Epidermal melanocyte (primary cell): ENCODE data around the gene CCDC186.

ENCODE experiments used
- DNase-seq: peaks from one replicate; pipeline ENCODE4 v3.0.0; 2011; ENCODE audit warnings: low spot score; ENCODE audit not compliant: insufficient read length

Gene CCDC186

DNA sequence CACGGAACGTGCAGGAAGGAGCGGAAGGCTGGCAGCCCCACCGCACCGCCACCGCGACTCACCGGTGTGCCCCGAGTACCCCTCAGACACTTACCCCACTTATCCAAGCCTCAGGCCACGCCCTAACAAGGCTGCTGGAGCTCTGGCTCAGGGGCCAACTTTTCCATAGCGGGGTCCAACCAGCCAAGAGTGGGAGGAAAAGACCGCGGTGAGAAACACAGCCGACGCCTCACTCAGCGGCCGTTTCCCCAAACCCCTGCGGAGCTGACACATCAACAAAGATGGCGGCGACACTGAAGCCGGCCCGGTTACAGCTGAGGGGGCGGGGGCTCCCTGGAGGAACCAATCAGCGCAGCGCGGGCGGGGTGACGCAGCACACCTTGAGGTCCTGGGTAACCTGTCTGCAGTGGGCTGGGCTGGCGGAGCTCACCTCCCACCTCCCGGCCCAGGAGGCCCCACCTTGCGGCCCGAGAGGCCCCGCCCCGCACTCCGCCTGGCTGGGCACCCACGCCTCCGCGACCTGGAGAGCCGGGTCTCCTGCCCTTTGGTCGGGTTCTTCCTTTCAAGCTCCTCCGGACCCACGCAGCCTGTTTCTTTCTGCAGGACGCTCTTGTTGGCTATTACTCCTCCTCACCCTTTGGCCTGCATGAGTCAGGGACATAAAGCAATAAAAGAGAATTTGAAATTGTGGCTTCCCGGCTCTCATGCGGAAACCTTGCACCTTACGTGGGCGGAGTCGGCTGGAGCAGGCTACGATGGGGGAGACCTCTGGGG lies at the start of gene CCDC186:
Gene CCDC186 (minus strand): TSS at position 283 of the 774 bp plus-strand sequence. CDS start 10,935 bp downstream, outside the sequence.
- DNase-seq: peak; percentile 79

DNA sequence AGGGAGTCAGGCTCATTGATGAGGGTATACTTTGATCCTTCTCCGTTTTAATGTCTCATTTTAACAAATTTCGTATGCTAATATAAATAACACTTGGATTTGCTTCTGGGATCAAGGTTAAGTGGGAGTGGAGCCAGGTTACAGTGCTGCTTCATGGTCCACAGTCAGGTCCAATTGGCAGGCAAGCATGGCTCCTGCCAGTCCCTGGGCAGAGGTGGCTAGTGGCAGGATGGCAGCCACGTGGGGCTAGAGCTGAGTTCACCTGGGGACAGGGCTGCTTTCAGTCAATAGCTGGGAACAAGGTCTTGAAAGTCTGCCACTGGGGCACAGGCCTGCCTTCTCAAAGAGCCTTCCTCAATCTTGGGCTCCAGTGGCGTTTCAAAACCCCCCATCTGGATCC lies 49.1 kb upstream of the CCDC186 start:
- no peak for DNase-seq

DNA sequence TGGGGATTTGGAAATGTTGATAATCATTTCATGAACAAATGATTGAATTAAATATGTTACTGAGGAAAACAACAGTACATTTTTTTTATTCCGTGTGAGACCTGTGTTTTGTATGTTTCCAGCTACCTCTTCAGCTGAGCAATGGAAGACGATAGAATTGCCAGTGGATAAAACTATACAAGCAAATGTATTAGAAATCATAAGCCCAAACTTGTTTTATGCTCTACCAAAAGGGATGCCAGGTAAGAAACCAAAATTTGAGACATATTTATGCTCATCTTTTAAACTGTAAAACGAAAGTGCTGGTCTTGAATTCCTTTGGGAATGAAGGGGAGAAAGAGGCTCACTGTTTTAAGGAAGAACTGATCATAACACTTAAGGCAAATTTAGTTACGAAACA lies 47.2 kb upstream of the CCDC186 start:
- DNase-seq: no peak

DNA sequence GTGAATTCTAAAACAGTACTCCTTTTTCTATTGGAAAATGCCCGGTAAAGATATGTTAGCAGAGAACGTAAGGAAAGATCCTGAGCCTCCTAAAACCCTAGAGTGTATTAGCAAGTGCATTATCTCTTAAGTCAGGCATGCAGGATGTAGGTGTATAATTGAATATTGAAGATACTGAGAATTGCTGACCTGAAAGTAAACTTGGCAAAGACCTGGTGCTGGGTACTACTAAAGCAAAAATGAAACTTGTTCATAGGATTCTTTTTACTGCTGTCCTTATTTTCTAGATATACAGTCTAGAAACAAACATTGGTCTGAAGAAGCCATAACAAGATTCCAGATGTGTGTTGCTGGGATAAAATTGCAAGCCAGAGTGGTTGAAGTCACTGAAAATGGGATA lies 46.3 kb upstream of the CCDC186 start:
- DNase-seq: no peak

DNA sequence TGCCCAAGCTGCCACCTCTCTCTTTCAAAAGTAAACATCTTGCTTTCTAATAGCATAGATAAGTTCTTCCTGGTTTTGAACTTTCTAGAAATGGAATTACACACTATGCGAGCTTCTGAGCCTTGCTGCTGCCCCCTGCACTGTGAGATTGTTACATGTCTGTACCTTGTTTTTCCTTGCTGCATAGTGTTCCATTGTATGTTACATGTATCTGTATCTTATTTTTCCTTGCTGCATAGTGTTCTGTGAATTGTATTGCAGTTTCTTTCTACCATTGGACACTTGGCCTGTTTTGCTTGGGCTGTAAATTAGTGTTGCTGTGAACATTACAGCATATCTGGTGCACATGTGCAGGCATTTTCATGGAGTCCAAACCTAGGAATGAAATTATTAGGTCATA lies 41.0 kb upstream of the CCDC186 start:
- DNase-seq: no peak

DNA sequence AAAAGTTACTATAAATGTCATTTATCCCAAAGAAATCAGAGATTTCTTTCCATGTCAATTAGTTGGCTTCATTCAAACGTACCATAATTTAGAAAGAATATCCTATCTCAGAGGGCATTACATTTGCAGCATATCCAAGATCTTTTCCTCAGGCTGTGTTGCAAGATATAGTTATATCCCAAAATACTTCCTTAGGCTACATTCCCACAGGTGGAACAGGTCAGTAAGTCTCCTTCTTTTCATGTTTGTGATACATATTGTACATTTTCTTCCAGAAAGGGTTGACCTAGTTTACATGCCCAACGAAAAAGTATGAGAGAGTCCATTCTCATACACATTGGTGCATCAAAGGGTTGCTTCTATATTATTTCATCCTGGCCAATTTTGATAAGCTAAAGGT lies 38.1 kb upstream of the CCDC186 start:
- DNase-seq: no peak

DNA sequence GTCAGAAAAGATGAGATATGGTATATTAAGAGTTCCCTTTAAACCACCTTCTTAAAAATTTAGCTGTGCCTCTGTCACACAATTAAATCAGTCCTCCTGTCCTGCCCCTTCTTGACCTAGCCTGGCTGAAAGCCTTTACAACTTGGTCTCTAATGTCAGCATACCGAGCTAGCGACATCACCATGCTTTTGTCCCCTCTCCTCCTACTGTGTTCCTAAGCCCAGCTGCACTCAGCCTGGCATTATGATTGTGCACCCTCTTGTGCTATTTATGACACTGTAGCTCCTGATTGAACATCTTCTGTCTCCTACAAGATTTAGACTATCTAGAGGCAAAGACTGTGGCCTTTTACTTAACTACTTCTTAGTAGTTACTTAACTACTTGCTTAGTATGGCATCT lies 34.3 kb upstream of the CCDC186 start:
- DNase-seq: no peak

DNA sequence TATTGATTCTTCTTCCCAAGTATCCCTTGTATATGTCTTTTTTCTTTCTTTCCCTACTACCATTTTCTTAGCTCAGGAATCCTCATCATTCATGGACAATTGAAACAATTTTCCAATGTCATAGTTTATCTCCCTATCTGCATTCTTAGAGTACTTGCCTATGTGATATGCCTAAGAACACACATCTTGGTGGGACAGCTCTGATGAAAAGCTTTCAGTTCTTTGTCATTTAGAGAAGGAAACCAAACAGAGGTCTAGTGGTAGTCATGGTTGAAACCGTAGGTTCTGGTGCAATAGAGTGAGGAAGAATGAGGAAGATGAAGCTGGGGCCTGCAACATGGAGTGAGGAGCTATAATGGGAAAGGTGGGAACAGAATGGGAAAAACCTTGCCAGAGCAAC lies 33.3 kb upstream of the CCDC186 start:
- DNase-seq: no peak

DNA sequence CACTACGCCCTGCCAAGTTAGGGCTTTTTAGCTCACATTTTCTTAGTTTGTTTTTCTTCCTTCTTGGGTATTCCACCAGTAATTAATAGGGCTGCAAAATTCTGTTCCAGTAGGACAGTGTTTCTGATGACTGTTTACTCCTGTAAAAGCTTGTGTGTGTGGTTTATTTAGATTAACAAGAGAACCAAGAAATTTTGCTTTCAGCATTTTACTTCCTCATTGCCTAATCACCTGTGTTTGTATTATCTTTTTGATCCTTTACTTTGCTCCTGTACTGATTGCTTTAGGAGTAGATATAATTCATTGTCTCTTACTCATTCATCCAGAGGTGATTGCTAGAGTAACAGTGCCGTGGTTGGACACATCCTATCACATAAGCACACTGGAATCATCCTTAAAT lies 32.9 kb upstream of the CCDC186 start:
- DNase-seq: no peak

DNA sequence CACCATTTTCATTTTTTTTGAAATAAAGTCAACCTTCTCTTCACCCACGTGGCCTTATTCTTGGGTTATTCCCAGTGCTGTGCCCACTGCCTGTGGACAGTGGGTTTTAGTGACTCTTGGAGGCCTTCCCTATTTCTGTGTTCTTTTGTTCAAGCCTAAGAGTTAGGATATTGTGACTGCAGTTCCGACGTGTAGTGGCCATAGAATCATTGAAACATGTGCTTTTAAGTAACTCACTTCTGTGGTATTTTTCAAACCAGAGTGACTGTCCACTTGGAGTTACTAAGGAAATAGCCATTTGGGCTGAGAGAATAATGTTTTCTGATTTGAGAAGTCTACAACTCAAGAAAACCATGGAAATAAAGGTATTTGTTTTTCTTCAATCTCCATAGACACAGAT lies 28.8 kb upstream of the CCDC186 start:
- DNase-seq: no peak

DNA sequence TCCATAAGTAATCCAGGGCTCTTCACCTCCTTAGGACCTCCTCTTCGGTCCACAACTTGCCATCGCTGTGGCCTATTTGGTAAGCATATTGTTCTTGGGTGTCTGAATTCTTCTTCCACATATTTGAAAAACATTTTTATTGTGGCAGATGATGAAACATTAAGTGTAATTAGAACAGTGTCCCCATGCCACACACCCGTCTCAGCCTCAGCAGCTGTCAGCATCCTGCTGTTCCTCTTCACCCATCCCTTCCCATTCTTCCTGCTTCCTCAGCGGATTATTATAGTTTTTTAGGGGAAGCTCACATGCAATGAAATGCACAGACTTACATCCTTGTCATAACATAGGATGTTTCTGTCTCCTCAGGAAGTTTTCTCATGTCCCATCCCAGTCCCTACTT lies 25.2 kb upstream of the CCDC186 start:
- no peak for DNase-seq

DNA sequence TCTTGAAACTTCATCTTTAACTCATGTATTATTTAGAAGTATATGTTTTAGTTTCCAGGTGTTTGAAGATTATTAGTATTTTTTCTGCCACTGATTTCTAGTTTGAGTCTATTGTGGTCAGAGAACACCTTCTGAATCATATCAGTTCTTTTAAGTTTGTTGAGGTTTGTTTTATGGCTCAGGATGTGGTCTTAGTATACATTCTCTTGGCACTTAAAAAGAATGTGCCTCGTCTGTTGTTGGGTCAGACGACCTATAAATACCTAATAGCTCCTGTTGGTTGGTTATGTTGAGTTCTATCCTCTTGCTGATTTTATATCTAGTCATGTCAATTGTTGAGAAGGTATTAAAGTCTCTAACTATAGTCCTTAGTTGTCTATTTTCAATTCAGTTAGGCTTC lies 21.1 kb upstream of the CCDC186 start:
- DNase-seq: no peak

DNA sequence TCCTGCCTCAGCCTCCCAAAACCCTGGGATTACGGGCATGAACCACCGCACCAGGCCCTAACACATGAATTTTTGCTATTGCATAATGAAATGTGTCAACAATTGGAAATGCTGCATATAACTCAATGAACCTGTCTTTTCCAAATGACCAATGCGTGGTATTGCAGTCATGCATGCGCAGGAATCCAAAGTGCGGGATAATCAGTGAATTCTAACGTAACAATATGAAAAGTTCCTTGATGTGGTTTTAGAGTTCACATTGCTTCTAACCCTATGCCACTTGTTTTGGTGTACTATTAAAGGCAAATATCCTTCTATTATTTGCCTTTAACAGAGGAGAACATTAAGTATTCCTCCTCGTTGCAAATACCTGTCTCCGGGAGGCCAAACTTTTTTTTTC lies 15.7 kb upstream of the CCDC186 start:
- no peak for DNase-seq

DNA sequence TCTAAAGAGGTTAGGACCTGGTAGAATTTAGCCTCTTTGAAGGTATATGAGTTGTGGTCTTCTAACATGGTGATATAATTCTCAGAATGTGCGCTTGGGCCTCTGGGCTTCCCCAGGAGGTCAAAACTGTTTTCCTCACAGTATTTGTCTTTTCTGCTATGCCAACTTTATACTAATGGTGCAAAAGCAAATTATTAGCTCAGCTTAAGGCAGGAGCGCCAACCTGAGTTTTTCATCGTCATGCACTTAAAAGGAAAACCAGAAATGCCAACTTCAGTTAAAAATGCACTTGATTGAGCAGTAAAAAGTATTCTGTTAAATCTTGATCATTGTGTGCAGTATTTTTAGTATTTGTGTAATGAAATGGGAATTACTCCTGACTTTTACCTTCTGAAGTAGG lies 14.9 kb upstream of the CCDC186 start:
- DNase-seq: no peak

DNA sequence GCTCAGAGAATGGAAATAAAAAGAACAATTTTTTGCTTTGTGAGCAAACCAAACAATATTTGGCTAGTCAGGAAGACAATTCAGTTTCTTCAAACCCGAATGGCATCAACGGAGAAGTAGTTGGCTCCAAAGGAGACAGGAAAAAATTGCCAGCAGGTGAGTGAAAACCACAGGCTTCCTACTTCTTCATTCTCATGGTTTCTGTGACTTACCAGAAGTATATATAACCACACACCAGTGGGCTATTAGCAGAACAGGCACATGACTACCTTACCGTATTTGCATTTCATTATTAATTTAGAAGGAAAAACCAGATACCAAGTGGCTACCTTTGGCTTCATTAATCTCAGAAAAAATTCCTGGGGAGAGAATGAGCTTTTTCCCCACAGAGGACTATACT lies 14.0 kb upstream of the CCDC186 start:
- DNase-seq: no peak

DNA sequence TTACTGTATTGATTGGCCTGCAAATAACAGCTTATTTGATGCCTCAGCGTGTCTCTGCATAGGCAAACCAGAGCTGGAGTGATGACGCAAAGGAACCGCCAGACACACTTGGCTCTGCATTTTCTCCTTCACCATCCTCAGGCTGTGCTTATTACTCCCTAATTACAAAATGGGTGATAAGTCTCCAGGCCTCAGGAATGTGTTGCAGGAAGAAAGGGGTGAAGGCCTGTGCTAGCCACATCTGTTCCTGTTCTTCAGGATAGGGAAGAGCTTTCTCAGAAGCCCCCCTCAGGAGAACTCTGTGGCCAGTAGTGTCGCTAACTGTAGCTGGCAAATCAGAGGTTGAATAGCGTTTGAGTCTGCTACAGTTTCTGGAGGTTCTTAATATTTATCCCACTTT lies 10.3 kb upstream of the CCDC186 start:
- DNase-seq: no peak

DNA sequence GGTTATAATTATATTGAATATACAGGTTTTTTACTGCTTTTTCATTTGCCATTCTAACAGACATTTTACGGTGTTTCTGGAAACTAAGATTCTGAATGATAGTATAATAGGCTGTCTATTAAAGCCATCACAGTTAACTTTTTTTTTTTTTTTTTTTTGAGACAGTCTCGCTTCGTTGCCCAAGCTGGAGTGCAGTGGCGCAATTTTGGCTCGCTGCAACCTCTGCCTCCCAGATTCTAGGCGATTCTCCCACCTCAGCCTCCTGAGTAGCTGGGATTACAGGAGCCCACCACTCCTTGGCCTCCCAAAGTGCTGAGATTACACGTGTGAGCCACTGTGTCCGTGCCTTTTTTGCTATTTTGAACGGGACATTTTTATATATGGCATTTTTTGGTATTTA lies 9.6 kb upstream of the CCDC186 start:
- DNase-seq: no peak

DNA sequence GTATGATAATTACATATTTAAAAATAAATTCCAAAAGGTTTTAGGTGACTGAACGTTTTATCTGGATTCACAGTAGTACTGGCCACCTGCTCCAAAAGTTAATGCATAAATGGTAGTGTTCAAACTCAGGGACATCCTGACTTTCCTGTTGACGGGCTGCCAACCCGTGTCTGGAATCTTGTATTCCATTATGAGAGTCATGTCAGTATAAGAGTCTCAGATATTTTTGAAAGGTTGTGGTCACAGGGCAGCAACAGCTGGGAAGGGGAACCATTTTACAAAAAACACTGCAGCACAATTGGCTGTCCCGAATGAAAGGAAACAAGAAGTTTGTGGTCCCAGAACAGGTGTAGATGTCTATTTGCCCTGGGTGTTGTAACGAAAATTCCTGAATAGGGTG lies 8.0 kb upstream of the CCDC186 start:
- no peak for DNase-seq

DNA sequence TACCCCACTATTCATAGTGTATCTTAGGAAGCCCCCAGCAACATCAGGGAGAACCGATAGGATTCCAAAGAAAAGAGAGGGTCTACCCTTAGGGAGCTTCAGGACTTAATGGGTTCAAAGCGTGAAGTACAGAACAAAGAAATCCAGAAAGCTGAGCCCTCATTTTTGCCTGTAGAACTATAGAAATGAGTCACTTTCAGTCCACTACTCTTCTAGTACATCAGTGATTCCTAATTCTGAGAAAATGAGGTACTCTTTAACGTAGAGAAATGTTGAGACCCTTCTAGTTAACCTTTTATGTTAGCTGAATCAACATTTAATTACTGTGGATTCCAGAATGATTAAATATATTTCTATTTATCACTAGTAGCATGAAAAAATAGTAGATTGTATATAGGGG lies 6.9 kb upstream of the CCDC186 start:
- no peak for DNase-seq

DNA sequence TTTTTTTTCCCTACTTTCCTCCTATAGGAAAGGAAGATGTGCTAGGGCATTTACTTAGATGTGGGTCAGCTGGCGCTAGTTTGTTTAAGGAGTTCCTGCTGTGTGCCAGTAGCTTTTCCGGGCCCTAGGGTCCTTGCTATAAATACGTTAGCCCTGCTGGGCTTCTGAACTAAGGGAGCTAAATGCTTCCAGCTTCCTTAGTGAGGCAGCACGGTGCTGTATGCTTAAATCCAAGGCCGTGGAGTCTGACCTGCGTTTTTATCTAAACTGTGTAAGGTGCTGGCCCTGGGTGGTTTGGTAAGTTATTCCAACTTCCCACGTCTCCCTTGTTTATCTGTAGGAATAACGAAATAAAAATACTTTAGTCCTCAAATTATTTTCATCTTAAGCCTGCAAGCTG lies 5.7 kb upstream of the CCDC186 start:
- DNase-seq: no peak

DNA sequence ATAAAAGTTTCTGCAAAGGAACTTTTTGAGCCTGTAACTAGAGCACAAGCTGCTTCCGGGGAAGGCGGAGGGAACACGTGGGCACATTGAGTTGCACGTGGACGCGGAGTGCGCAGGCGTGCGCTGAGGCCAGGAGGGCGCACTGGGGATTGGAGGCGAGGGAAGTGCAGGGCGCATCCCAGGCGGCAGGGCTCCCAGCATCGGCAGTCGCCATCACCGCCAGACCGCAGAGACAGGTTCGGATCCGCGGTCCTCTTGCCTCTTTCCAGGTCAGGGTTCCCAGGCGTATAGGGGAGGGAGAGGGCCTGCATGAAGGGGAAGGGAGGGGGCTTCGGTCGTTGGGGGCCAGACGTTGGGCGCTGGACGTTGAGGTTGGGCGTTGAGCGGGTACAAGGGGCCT lies 5.1 kb upstream of the CCDC186 start, which contains the start of gene TDRD1:
Gene TDRD1 (plus strand): TSS at position 206 of the 400 bp plus-strand sequence. CDS start 8,479 bp downstream, outside the sequence.
- no peak for DNase-seq

DNA sequence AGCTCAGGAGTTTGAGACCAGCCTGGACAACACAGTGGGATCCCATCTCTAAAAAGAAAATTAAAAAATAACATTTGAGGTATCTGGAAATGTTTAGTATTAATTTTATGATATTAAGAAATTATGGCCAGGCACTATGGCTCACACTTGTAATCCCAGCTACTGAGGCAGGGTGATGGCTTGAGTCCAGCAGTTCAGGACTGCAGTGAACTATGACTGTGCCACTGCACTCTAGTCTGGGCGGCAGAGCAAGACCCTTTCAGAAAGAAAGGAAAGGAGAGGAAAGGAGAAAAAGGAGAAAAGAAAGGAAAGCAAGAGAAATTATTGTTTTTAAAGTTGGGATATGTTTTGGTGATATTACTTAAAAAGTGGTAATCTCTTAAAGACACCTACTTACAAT lies 2.5 kb upstream of the CCDC186 start:
- DNase-seq: no peak

DNA sequence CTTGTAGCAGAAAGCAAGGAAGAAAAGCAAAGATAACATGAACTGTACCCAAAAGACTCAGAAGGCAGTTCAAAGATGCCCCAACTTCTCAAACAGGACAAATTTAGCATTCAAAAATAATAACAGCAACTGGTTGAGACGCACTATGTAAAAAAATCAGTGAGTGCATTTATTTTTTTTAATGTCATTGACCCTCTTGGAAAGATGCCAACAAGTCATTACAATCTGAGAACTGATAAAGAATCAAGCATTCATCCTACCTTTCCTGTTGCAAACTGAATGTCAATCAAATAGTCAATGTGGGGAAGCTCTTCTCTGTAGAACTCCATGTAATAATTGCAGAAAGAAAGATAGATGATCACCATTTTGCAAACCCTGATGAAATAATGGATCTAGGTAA lies 1.7 kb upstream of the CCDC186 start:
- DNase-seq: no peak
